ENCODE data around the gene E2F3.
"Not testable (repeated sequence)": the region's sequence is repeated elsewhere in the genome, so short reads cannot be mapped to it uniquely, and the experiment has no call there.

E2F3 gene

GRCh38 chr6:20434766-20435165 lies 33.1 kb downstream of the E2F3 start:
- peak; percentile 76 for DNase-seq

- DNase-seq: no peak
Observed at GRCh38 chr6:20436719-20437118, 35.0 kb downstream of the E2F3 start.

GRCh38 chr6:20437639-20438038 lies 36.0 kb downstream of the E2F3 start:
- no peak for DNase-seq

- peak; percentile 94 for DNase-seq
Observed at GRCh38 chr6:20438462-20439070, 36.9 kb downstream of the E2F3 start.

- no peak for DNase-seq
Observed at GRCh38 chr6:20439558-20439957, 37.9 kb downstream of the E2F3 start.

- no peak for DNase-seq
Observed at GRCh38 chr6:20440296-20440695, 38.6 kb downstream of the E2F3 start.

- no peak for DNase-seq
Observed at GRCh38 chr6:20441236-20441635, 39.6 kb downstream of the E2F3 start.

- DNase-seq: no peak
Observed at GRCh38 chr6:20441921-20442320, 40.2 kb downstream of the E2F3 start.

GRCh38 chr6:20444786-20445271 lies 43.1 kb downstream of the E2F3 start:
- no peak for DNase-seq

- DNase-seq: no peak
Observed at GRCh38 chr6:20447157-20447556, 45.5 kb downstream of the E2F3 start.

- DNase-seq: no peak
Observed at GRCh38 chr6:20447581-20448132, 46.0 kb downstream of the E2F3 start.

GRCh38 chr6:20448828-20449227 lies 47.1 kb downstream of the E2F3 start:
- no peak for DNase-seq

- no peak for DNase-seq
Observed at GRCh38 chr6:20454204-20454824, 52.6 kb downstream of the E2F3 start.

GRCh38 chr6:20455251-20455940 lies 53.7 kb downstream of the E2F3 start:
- no peak for DNase-seq

- no peak for DNase-seq
Observed at GRCh38 chr6:20458027-20458894, 56.6 kb downstream of the E2F3 start.

- DNase-seq: no peak
Observed at GRCh38 chr6:20459682-20460081, 58.0 kb downstream of the E2F3 start.

- DNase-seq: no peak
Observed at GRCh38 chr6:20461576-20461975, 59.9 kb downstream of the E2F3 start.

GRCh38 chr6:20463396-20463795 lies 61.7 kb downstream of the E2F3 start:
- no peak for DNase-seq

GRCh38 chr6:20464041-20464440 lies 62.4 kb downstream of the E2F3 start:
- no peak for DNase-seq

- no peak for DNase-seq
Observed at GRCh38 chr6:20464847-20465246, 63.2 kb downstream of the E2F3 start.

GRCh38 chr6:20465616-20466015 lies 63.9 kb downstream of the E2F3 start:
- DNase-seq: not testable (repeated sequence)

GRCh38 chr6:20467437-20467836 lies 65.8 kb downstream of the E2F3 start:
- no peak for DNase-seq

GRCh38 chr6:20468209-20468608 lies 66.5 kb downstream of the E2F3 start:
- no peak for DNase-seq
